ENCODE measurements around the gene PRDM16. TPM values are rescaled to one million over a fixed set of nuclear protein-coding genes. Genes with fewer than 3 reads are reported as not detected.

PRDM16 gene
- polyA plus RNA-seq, 1 of the 3 experiments (the other 2 are of a cell fraction) = not detected

DNA sequence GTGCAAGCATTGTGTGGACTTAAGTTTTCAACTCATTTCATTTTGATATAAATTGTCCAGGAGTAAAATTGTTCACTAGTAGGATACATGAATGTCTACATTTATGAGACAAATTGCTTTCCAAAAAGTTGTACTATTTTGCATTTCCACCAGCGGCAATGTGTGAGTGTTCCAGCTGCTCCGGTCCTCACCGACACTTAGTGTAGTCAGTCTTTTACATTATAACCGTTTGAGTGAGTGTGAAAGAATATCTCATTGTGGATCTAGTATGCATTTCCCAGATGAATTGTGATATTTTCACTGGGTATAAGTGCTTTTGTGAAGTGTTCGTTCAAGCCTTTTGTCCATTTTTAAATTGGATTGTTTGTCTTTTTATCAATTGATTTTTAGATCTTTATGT is 274.0 kb downstream of the PRDM16 start (continued):
- no peak for TF ChIP-seq CTCF (IDR thresholded peaks at IDR 0.05)
- no peak for TF ChIP-seq MAX (IDR thresholded peaks at IDR 0.05; ENCODE audit: low read depth)
- no peak for TF ChIP-seq JUND (IDR thresholded peaks at IDR 0.05)
- TF ChIP-seq SIN3A (IDR thresholded peaks at IDR 0.05; ENCODE audit: borderline replicate concordance, low read depth, low read length) = no peak
- TF ChIP-seq GABPA (IDR thresholded peaks at IDR 0.05; ENCODE audit: low read depth) = no peak

GRCh38 chr1:3344395-3344794 is 275.4 kb downstream of the PRDM16 start:
- Histone ChIP-seq H3K9me2 (no peaks in the 10 kb centered on the region), H3K4me2 (no peak overlapping the region), H3K27ac (ENCODE audit: low read depth in 2 of 2, low read length in 1 of 2) (no peak overlapping the region), H3K79me2 (ENCODE audit: insufficient read depth) (no peaks in the 10 kb centered on the region), H3K36me3 (replicated peaks in 1 of 2; ENCODE audit: control insufficient read depth in 1 of 2, insufficient read depth in 2 of 2, low read length in 1 of 2) (no peaks in the 10 kb centered on the region), H3K27me3 (ENCODE audit: insufficient read depth) (no peaks in the 10 kb centered on the region), H4K20me1 (ENCODE audit: insufficient read depth) (no peaks in the 10 kb centered on the region), H3K4me1 (ENCODE audit: control insufficient read depth in 1 of 2, insufficient read depth in 2 of 2, low read depth in 1 of 2, low read length in 1 of 2) (no peaks in the 10 kb centered on the region), H3F3A (replicated peaks; ENCODE audit: insufficient read depth) (no peaks in the 10 kb centered on the region), H3K9ac (no peak overlapping the region), H3K9me3 (no peaks in the 10 kb centered on the region), H3K4me3 (ENCODE audit: low read depth in 2 of 2, low read length in 1 of 2) (no peak overlapping the region), H2AFZ (ENCODE audit: low read depth) (no peak overlapping the region)
- TF ChIP-seq ELF1 (IDR thresholded peaks at IDR 0.05) (no peak), GATA2 (CRISPR knock-in tag; IDR thresholded peaks at IDR 0.05) (no peak), USF1 (IDR thresholded peaks at IDR 0.05; ENCODE audit: borderline replicate concordance, low read depth) (no peak), FOXJ3 (CRISPR knock-in tag; IDR thresholded peaks at IDR 0.05) (no peak), EP300 (IDR thresholded peaks at IDR 0.05; ENCODE audit: borderline replicate concordance in 1 of 2, low read depth in 1 of 2, low read length in 1 of 2) (no peak), NRF1 (IDR thresholded peaks at IDR 0.05; ENCODE audit: low read depth, low read length) (no peak), RAD21 (IDR thresholded peaks at IDR 0.05; ENCODE audit: low read length) (no peak), JUND (IDR thresholded peaks at IDR 0.05) (no peak), FOSL2 (IDR thresholded peaks at IDR 0.05; ENCODE audit: borderline replicate concordance, low read depth) (no peak), RFX5 (IDR thresholded peaks at IDR 0.05; ENCODE audit: low read length) (no peak), TCF12 (IDR thresholded peaks at IDR 0.05) (no peak), ZBTB33 (IDR thresholded peaks at IDR 0.05; ENCODE audit: borderline replicate concordance, low read depth) (no peak), NFIC (IDR thresholded peaks at IDR 0.05; ENCODE audit: borderline replicate concordance) (no peak), MAX (IDR thresholded peaks at IDR 0.05; ENCODE audit: low read depth) (no peak), RXRA (IDR thresholded peaks at IDR 0.05; ENCODE audit: borderline replicate concordance, low read depth) (no peak)
- CTCF ChIA-PET = no interaction called here
- no peak for DNase-seq
- POLR2A ChIA-PET = no interaction called here

All from SK-N-SH (cell line).